Lower leg skin (tissue), 4 donors: Measurements from ENCODE around the gene ABHD1. TPM values are rescaled to one million over a fixed set of nuclear protein-coding genes. Genes with fewer than 3 reads are reported as not detected.

Source experiments
- DNase-seq, 2 donors: peaks; one replicate each; pipeline ENCODE4 v3.0.0-alpha.2; 2019; ENCODE audit warnings: low spot score in 2 of 2
- H3K4me3 ChIP-seq: fragments of 200-600 bp; sonication (generic); 2 replicates; pipeline ENCODE4 v1.5.1; 2017; ENCODE audit warnings: mild to moderate bottlenecking, low read depth; ENCODE audit not compliant: poor library complexity, severe bottlenecking
- CTCF ChIP-seq, 3 donors: fragments of 450-650 bp; IDR thresholded peaks; one replicate each; pipeline ENCODE4 v1.5.1; 2016; ENCODE audit warnings: antibody characterized with exemption in 3 of 3, mild to moderate bottlenecking in 3 of 3, moderate library complexity in 2 of 3
- POLR2A ChIP-seq, 2 donors: fragments of 450-650 bp; IDR thresholded peaks; one replicate each; pipeline ENCODE4 v1.6.1; 2016 to 2017; ENCODE audit warnings: antibody characterized with exemption in 2 of 2, mild to moderate bottlenecking in 1 of 2, moderate library complexity in 1 of 2
- WGBS, 2 donors: methylation state at CpG; one replicate each; pipeline ENCODE4 v1.1.5; 2018; 5-methylcytosine and 5-hydroxymethylcytosine counted together
- intact Hi-C: fragments of 100-400 bp; cut with DNase I; formaldehyde crosslinking; loops from one replicate; pipeline ENCODE4 v1.15.0; 2023; ENCODE audit warnings: low total_unique reads
- total RNA-seq, 4 donors: library from RNA; depleted of rRNA; stranded (reverse); fragments of >200 nt; gene quantifications; one replicate each; pipeline ENCODE4 v1.1.0, GENCODE V29; 2016

ABHD1 gene
- total RNA-seq, 4 donors from 2014 or later, result 0.57 to 0.94 TPM; not detected in 2

- no peak overlapping the region for H3K4me3 ChIP-seq
- DNase-seq, result no peak
- 82 to 90% methylated on average over 8 of the region's 8 CpGs for WGBS, 2 donors
- TF ChIP-seq POLR2A (IDR thresholded peaks at IDR 0.05) (no peak), CTCF (IDR thresholded peaks at IDR 0.05) (no peak)
- intact Hi-C loops, result no loop called here
Measured at GRCh38 chr2:27152102-27152795, 28.6 kb downstream of the ABHD1 start.

GRCh38 chr2:27152796-27153464, 29.3 kb downstream of the ABHD1 start:
- WGBS, 2 donors, result 59 to 66% methylated on average over 2 of the region's 2 CpGs
- intact Hi-C loops, result no loop called here
- TF ChIP-seq CTCF (IDR thresholded peaks at IDR 0.05) (no peak), POLR2A (IDR thresholded peaks at IDR 0.05) (no peak)
- DNase-seq, result no peak
- H3K4me3 ChIP-seq, result no peak overlapping the region

GRCh38 chr2:27154488-27154887, 30.9 kb downstream of the ABHD1 start:
- intact Hi-C loops, result no loop called here
- WGBS, 2 donors, result 68% methylated on average over 6 of the region's 6 CpGs
- no peak for TF ChIP-seq CTCF (IDR thresholded peaks at IDR 0.05)
- no peak for TF ChIP-seq POLR2A (IDR thresholded peaks at IDR 0.05)
- no peak overlapping the region for H3K4me3 ChIP-seq
- no peak for DNase-seq

GRCh38 chr2:27155069-27155520, 31.5 kb downstream of the ABHD1 start:
- intact Hi-C loops, result no loop called here
- no peak overlapping the region for H3K4me3 ChIP-seq
- no peak for TF ChIP-seq POLR2A (IDR thresholded peaks at IDR 0.05)
- no peak for TF ChIP-seq CTCF (IDR thresholded peaks at IDR 0.05)
- 59 to 74% methylated on average over 9 of the region's 9 CpGs for WGBS, 2 donors
- no peak for DNase-seq

GRCh38 chr2:27158468-27158867, 34.9 kb downstream of the ABHD1 start:
- intact Hi-C loops, result no loop called here
- H3K4me3 ChIP-seq, result no peak overlapping the region
- no peak for TF ChIP-seq CTCF (IDR thresholded peaks at IDR 0.05)
- TF ChIP-seq POLR2A (IDR thresholded peaks at IDR 0.05), result no peak
- DNase-seq, result no peak
- 82 to 83% methylated on average over 6 of the region's 6 CpGs for WGBS, 2 donors
